HL-60 (cell line): Measurements from ENCODE around the gene TRIM44.
"Not testable (repeated sequence)": the region's sequence is repeated elsewhere in the genome, so short reads cannot be mapped to it uniquely, and the experiment has no call there.

Experiments
- DNase-seq, 2 experiments: peaks; one replicate each; pipeline ENCODE4 v3.0.0-alpha.2; 2010 to 2020; ENCODE audit warnings: low read depth in 1 of 2, low spot score in 1 of 2
- H3K27ac ChIP-seq: fragments of 250-450 bp; sonication (Bioruptor Pico); replicated peaks from 2 replicates; pipeline ENCODE4 v1.5.1; 2020; ENCODE audit warnings: mild to moderate bottlenecking, moderate library complexity
- H3K27me3 ChIP-seq: fragments of 250-450 bp; sonication (Bioruptor Pico); 2 replicates; pipeline ENCODE4 v1.5.1; 2021; ENCODE audit warnings: mild to moderate bottlenecking, moderate library complexity; ENCODE audit not compliant: insufficient read depth, poor library complexity, severe bottlenecking
- H3K4me3 ChIP-seq: replicated peaks from 2 replicates; pipeline ENCODE4 v1.5.1; 2011; ENCODE audit warnings: mild to moderate bottlenecking, control low read depth, low read length; ENCODE audit not compliant: insufficient read depth
- GABPA ChIP-seq: IDR thresholded peaks from 2 replicates; pipeline ENCODE4 v1.6.1; 2012; ENCODE audit warnings: low read depth
- POLR2AphosphoS5 ChIP-seq: IDR thresholded peaks from 2 replicates; pipeline ENCODE4 v1.6.1; 2012; ENCODE audit warnings: low read depth
- SPI1 ChIP-seq: IDR thresholded peaks from 2 replicates; pipeline ENCODE4 v1.6.1; 2012; ENCODE audit warnings: low read depth, mild to moderate bottlenecking, borderline replicate concordance
- TF ChIP-seq, protein P1 (sequence below): IDR thresholded peaks from 2 replicates; pipeline ENCODE4 v1.6.1; 2012; ENCODE audit warnings: low read depth; ENCODE audit not compliant: insufficient replicate concordance
- TF ChIP-seq, protein P2 (sequence below): IDR thresholded peaks from one replicate; pipeline ENCODE4 v1.5.1; 2011; ENCODE audit warnings: low read length, control low read depth, inconsistent platforms; ENCODE audit not compliant: insufficient read depth

The TRIM44 gene

DNA sequence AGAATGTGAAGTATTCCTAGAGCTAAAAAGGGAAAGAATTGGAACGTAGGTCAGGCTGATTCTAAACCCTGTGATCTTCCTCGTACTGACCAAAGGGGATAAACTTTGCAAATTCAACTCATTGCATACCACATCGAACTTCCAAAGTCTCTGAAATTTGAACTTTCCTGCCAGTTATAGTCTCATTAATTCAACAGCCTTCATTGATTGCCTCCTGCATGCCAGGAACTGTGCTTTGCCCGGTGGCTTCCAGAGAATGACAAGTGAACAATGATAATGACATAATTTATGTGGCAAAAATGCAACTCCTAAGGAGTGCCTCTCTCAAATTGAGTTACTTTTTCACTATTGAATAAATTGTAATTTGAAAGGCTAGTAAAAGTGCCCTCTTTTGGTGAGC, 173.6 kb downstream of the TRIM44 start:
- Histone ChIP-seq H3K4me3 (no peak overlapping the region), H3K27me3 (no peaks in the 10 kb centered on the region), H3K27ac (no peak overlapping the region)
- DNase-seq: no peak
- TF ChIP-seq SPI1 (no peak), GABPA (no peak), POLR2AphosphoS5 (no peak)
- TF ChIP-seq, protein P1, sequence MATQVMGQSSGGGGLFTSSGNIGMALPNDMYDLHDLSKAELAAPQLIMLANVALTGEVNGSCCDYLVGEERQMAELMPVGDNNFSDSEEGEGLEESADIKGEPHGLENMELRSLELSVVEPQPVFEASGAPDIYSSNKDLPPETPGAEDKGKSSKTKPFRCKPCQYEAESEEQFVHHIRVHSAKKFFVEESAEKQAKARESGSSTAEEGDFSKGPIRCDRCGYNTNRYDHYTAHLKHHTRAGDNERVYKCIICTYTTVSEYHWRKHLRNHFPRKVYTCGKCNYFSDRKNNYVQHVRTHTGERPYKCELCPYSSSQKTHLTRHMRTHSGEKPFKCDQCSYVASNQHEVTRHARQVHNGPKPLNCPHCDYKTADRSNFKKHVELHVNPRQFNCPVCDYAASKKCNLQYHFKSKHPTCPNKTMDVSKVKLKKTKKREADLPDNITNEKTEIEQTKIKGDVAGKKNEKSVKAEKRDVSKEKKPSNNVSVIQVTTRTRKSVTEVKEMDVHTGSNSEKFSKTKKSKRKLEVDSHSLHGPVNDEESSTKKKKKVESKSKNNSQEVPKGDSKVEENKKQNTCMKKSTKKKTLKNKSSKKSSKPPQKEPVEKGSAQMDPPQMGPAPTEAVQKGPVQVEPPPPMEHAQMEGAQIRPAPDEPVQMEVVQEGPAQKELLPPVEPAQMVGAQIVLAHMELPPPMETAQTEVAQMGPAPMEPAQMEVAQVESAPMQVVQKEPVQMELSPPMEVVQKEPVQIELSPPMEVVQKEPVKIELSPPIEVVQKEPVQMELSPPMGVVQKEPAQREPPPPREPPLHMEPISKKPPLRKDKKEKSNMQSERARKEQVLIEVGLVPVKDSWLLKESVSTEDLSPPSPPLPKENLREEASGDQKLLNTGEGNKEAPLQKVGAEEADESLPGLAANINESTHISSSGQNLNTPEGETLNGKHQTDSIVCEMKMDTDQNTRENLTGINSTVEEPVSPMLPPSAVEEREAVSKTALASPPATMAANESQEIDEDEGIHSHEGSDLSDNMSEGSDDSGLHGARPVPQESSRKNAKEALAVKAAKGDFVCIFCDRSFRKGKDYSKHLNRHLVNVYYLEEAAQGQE: no peak
- TF ChIP-seq, protein P2, sequence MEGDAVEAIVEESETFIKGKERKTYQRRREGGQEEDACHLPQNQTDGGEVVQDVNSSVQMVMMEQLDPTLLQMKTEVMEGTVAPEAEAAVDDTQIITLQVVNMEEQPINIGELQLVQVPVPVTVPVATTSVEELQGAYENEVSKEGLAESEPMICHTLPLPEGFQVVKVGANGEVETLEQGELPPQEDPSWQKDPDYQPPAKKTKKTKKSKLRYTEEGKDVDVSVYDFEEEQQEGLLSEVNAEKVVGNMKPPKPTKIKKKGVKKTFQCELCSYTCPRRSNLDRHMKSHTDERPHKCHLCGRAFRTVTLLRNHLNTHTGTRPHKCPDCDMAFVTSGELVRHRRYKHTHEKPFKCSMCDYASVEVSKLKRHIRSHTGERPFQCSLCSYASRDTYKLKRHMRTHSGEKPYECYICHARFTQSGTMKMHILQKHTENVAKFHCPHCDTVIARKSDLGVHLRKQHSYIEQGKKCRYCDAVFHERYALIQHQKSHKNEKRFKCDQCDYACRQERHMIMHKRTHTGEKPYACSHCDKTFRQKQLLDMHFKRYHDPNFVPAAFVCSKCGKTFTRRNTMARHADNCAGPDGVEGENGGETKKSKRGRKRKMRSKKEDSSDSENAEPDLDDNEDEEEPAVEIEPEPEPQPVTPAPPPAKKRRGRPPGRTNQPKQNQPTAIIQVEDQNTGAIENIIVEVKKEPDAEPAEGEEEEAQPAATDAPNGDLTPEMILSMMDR: no peak

DNA sequence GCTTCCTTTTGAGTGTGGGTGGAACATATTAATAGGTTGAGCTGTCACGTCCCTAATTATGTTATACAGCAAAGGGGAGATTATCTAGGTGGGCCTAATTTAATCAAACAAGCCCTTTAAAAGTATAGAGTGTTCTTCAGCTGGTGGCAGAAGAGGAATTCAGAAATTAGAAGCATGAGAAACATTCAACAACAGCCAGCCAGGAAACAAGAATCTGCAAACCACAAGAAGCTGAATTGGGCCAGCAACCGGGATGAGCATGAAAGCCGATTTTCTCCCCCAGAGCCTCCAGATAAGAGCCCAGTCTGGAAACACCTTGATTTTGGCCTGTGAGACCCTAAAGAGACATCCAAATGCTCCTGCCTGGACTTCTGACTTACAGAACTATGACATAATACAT, 175.5 kb downstream of the TRIM44 start:
- no peak for TF ChIP-seq POLR2AphosphoS5
- TF ChIP-seq SPI1: no peak
- TF ChIP-seq, protein P1: no peak
- TF ChIP-seq, protein P2: no peak
- TF ChIP-seq GABPA: no peak
- no peak overlapping the region for H3K27ac ChIP-seq
- H3K27me3 ChIP-seq: no peaks in the 10 kb centered on the region
- no peak overlapping the region for H3K4me3 ChIP-seq
- no peak for DNase-seq

DNA sequence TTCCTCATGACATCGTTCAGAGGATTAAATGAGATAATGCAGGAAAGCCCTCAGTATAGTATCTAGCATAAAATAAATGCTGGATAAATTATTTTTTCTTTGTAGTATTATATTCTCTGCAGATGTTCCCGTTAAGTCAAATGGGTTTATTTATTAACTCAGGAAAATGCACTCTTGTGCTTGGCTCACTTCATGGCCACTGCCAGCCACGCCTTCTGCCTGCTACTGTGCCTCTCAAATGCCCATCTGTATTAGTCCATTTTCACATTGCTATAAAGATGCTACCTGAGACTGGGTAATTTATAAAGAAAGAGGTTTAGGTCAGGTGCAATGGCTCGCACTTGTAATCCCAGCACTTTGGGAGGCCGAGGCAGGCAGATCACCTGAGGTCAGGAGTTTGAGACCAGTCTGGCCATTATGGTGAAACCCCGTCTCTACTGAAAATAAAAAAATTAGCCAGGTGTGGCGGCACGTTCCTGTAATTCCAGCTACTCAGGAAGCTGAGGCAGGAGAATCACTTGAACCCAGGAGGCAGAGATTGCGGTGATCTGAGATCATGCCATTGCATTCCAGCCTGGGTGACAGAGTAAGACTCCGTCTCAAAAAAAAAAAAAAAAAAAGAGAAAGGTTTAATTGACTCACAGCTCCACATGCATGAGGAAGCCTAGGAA, 176.3 kb downstream of the TRIM44 start:
- not testable (repeated sequence) for H3K27me3 ChIP-seq, DNase-seq, H3K27ac ChIP-seq, H3K4me3 ChIP-seq

DNA sequence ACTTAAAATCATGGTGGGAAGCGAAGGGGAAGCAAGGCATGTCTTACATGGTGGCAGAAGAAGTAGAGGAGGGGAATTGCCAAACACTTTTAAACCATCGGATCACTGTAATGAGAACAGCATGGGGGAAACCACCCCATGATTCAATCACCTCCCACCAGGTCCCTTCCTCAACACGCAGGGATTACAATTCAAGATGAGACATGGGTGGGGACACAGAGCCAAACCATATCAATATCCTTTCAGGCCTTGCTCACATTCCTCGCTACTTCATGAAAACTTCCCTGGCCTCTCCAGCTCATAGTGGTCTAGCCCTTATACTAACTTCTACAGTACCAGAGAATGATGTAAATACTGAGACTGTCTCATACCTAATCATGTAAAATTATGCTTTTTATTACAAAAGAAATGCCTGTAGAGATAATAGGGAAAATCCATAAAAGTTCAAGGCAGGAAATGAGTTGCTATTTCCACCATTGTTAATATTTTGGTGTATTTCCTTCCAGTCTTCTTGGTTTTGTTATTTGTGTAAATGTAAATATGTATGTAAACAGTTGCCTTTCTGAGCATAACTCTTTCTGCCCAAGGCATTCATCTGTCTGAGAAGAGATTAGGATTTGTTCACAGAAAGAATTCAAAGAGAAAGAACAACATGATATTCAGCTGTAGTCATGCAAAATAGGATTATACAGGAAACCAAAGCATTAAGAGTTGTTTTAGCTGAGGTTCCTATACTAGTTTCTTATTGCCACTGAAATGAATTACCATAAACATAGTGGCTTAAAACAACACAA, 177.0 kb downstream of the TRIM44 start:
- Histone ChIP-seq H3K4me3 (no peak overlapping the region), H3K27me3 (no peaks in the 10 kb centered on the region), H3K27ac (no peak overlapping the region)
- no peak for TF ChIP-seq GABPA
- no peak for TF ChIP-seq POLR2AphosphoS5
- TF ChIP-seq SPI1: no peak
- TF ChIP-seq, protein P1: no peak
- TF ChIP-seq, protein P2: no peak
- no peak for DNase-seq
